IPS DF 6.9 (cell line): ENCODE results near the gene HCN2.
A peak's percentile ranks its signal among the peaks of the same experiment; 100 is the strongest.

Source experiments
- DNase-seq: peaks from one replicate; pipeline ENCODE4 v3.0.0-alpha.2; 2013; ENCODE audit warnings: low read depth, low spot score
- H3K27ac ChIP-seq: one replicate; pipeline ENCODE4 v1.5.1; 2013; ENCODE audit warnings: low read length, control low read depth
- H3K27me3 ChIP-seq: 2 replicates; pipeline ENCODE4 v1.6.1; 2013; ENCODE audit warnings: mild to moderate bottlenecking, low read length; ENCODE audit not compliant: control insufficient read depth, insufficient read depth
- H3K36me3 ChIP-seq: 2 replicates; pipeline ENCODE4 v1.6.1; 2013; ENCODE audit warnings: low read length; ENCODE audit not compliant: control insufficient read depth, insufficient read depth
- H3K4me1 ChIP-seq: 2 replicates; pipeline ENCODE4 v1.6.1; 2013; ENCODE audit warnings: low read length; ENCODE audit not compliant: control insufficient read depth, insufficient read depth
- H3K4me3 ChIP-seq: 2 replicates; pipeline ENCODE4 v1.5.1; 2013; ENCODE audit warnings: mild to moderate bottlenecking, low read length
- H3K9me3 ChIP-seq: 2 replicates; pipeline ENCODE4 v1.6.1; 2013; ENCODE audit warnings: low read length, inconsistent platforms; ENCODE audit not compliant: control insufficient read depth, insufficient read depth
- WGBS: extraction: QIAGEN DNeasy Blood & Tissue Kit; methylation state at CpG from one replicate; pipeline ENCODE4 v1.1.7; 2013; ENCODE audit warnings: mixed read lengths, missing lambda C conversion rate; ENCODE audit not compliant: insufficient read length, insufficient coverage; 5-methylcytosine and 5-hydroxymethylcytosine counted together

Gene HCN2

GRCh38 chr19:613732-614567, 24.3 kb downstream of the HCN2 start:
- no peak overlapping the region for H3K4me3 ChIP-seq
- H3K27me3 ChIP-seq, result no peaks in the 10 kb centered on the region; the same call in 1 of the 2 replicates
- WGBS, result no CpG with 5 or more reads among the region's 54 CpGs
- no peaks in the 10 kb centered on the region for H3K9me3 ChIP-seq
- H3K36me3 ChIP-seq, result peaks cover 12% of the 10 kb centered on the region
- no peaks in the 10 kb centered on the region for H3K4me1 ChIP-seq
- DNase-seq, result no peak
- H3K27ac ChIP-seq, result no peak overlapping the region

GRCh38 chr19:615619-616018, 25.9 kb downstream of the HCN2 start:
- no peaks in the 10 kb centered on the region; the same call in 1 of the 2 replicates for H3K27me3 ChIP-seq
- H3K4me1 ChIP-seq, result no peaks in the 10 kb centered on the region
- no peak for DNase-seq
- peaks cover 22% of the 10 kb centered on the region for H3K36me3 ChIP-seq
- no peak overlapping the region for H3K27ac ChIP-seq
- no CpG with 5 or more reads among the region's 33 CpGs for WGBS
- H3K4me3 ChIP-seq, result peak overlapping the region; percentile 0; the same call in 1 of the 2 replicates
- no peaks in the 10 kb centered on the region for H3K9me3 ChIP-seq

GRCh38 chr19:616062-616700, 26.5 kb downstream of the HCN2 start:
- no CpG with 5 or more reads among the region's 97 CpGs for whole genome bisulfite sequencing
- H3K36me3 ChIP-seq, result peaks cover 22% of the 10 kb centered on the region
- H3K27me3 ChIP-seq, result no peaks in the 10 kb centered on the region; the same call in 1 of the 2 replicates
- H3K4me3 ChIP-seq, result peak overlapping the region; percentile 29; the same call in 1 of the 2 replicates
- H3K4me1 ChIP-seq, result no peaks in the 10 kb centered on the region
- H3K27ac ChIP-seq, result no peak overlapping the region
- no peak for DNase-seq
- H3K9me3 ChIP-seq, result no peaks in the 10 kb centered on the region

- no peak for DNase-seq
- Histone ChIP-seq H3K27ac (no peak overlapping the region), H3K9me3 (no peaks in the 10 kb centered on the region), H3K4me3 (no peak overlapping the region), H3K4me1 (no peaks in the 10 kb centered on the region), H3K36me3 (peaks cover 25% of the 10 kb centered on the region), H3K27me3 (no peaks in the 10 kb centered on the region; the same call in 1 of the 2 replicates)
- no CpG with 5 or more reads among the region's 58 CpGs for WGBS
Observed at GRCh38 chr19:616747-617526, 27.3 kb downstream of the HCN2 start.

GRCh38 chr19:617551-618246, 28.0 kb downstream of the HCN2 start:
- Histone ChIP-seq H3K36me3 (peaks cover 32% of the 10 kb centered on the region), H3K27ac (no peak overlapping the region), H3K4me3 (no peak overlapping the region), H3K9me3 (no peaks in the 10 kb centered on the region), H3K27me3 (no peaks in the 10 kb centered on the region; the same call in 1 of the 2 replicates), H3K4me1 (no peaks in the 10 kb centered on the region)
- DNase-seq, result no peak
- no CpG with 5 or more reads among the region's 29 CpGs for WGBS

- Histone ChIP-seq H3K4me1 (no peaks in the 10 kb centered on the region), H3K27me3 (no peaks in the 10 kb centered on the region; the same call in 1 of the 2 replicates), H3K9me3 (no peaks in the 10 kb centered on the region), H3K27ac (no peak overlapping the region), H3K36me3 (peaks cover 37% of the 10 kb centered on the region), H3K4me3 (no peak overlapping the region)
- DNase-seq, result no peak
- no CpG with 5 or more reads among the region's 19 CpGs for WGBS
Observed at GRCh38 chr19:618247-618619, 28.6 kb downstream of the HCN2 start.

GRCh38 chr19:618674-619285, 29.1 kb downstream of the HCN2 start:
- Histone ChIP-seq H3K9me3 (no peaks in the 10 kb centered on the region), H3K36me3 (peaks cover 41% of the 10 kb centered on the region), H3K27me3 (no peaks in the 10 kb centered on the region; the same call in 1 of the 2 replicates), H3K4me1 (no peaks in the 10 kb centered on the region), H3K4me3 (no peak overlapping the region), H3K27ac (no peak overlapping the region)
- WGBS, result no CpG with 5 or more reads among the region's 27 CpGs
- DNase-seq, result no peak

GRCh38 chr19:619286-620002, 29.8 kb downstream of the HCN2 start:
- peaks cover 41% of the 10 kb centered on the region for H3K36me3 ChIP-seq
- no peaks in the 10 kb centered on the region for H3K9me3 ChIP-seq
- H3K4me1 ChIP-seq, result no peaks in the 10 kb centered on the region
- H3K4me3 ChIP-seq, result no peak overlapping the region
- no peak overlapping the region for H3K27ac ChIP-seq
- no peak for DNase-seq
- no peaks in the 10 kb centered on the region; the same call in 1 of the 2 replicates for H3K27me3 ChIP-seq
- WGBS, result no CpG with 5 or more reads among the region's 47 CpGs

GRCh38 chr19:620166-620862, 30.6 kb downstream of the HCN2 start:
- no peak for DNase-seq
- Histone ChIP-seq H3K4me1 (no peaks in the 10 kb centered on the region), H3K36me3 (peaks cover 41% of the 10 kb centered on the region), H3K4me3 (no peak overlapping the region), H3K27me3 (no peaks in the 10 kb centered on the region; the same call in 1 of the 2 replicates), H3K9me3 (no peaks in the 10 kb centered on the region), H3K27ac (no peak overlapping the region)
- no CpG with 5 or more reads among the region's 51 CpGs for WGBS
